WTC11 (cell line): ENCODE results near the gene TLE4.

Experiments used
- ATF2 ChIP-seq: sonication (generic); formaldehyde crosslinking; IDR thresholded peaks from 2 replicates; pipeline ENCODE4 v1.8.1; 2022; ENCODE audit warnings: low read depth, missing genetic modification reagents, borderline replicate concordance
- ATF6 ChIP-seq: sonication (generic); formaldehyde crosslinking; IDR thresholded peaks from 2 replicates; pipeline ENCODE4 v1.8.1; 2023; ENCODE audit warnings: mild to moderate bottlenecking, missing genetic modification reagents
- CBFB ChIP-seq: sonication (generic); formaldehyde crosslinking; IDR thresholded peaks from 2 replicates; pipeline ENCODE4 v1.8.1; 2022; ENCODE audit warnings: mild to moderate bottlenecking, low read depth, missing genetic modification reagents
- CTCF ChIP-seq: fragments of 200-600 bp; IDR thresholded peaks from 2 replicates; pipeline ENCODE4 v1.8.0; 2022; ENCODE audit warnings: antibody characterized with exemption
- E2F4 ChIP-seq: sonication (generic); formaldehyde crosslinking; IDR thresholded peaks from 2 replicates; pipeline ENCODE4 v1.8.1; 2022; ENCODE audit warnings: low read depth, mild to moderate bottlenecking, moderate library complexity, missing genetic modification reagents, borderline replicate concordance
- FOXP1 ChIP-seq: sonication (generic); formaldehyde crosslinking; IDR thresholded peaks from 2 replicates; pipeline ENCODE4 v1.8.0; 2022; ENCODE audit warnings: missing genetic modification reagents, mild to moderate bottlenecking, moderate library complexity, borderline replicate concordance
- JUN ChIP-seq: sonication (generic); formaldehyde crosslinking; IDR thresholded peaks from 2 replicates; pipeline ENCODE4 v1.8.0; 2023; ENCODE audit warnings: mild to moderate bottlenecking, missing genetic modification reagents
- KAT7 ChIP-seq: sonication (generic); formaldehyde crosslinking; IDR thresholded peaks from 2 replicates; pipeline ENCODE4 v1.8.1; 2023; ENCODE audit warnings: missing genetic modification reagents, mild to moderate bottlenecking, borderline replicate concordance
- MLX ChIP-seq: sonication (generic); formaldehyde crosslinking; IDR thresholded peaks from 2 replicates; pipeline ENCODE4 v1.8.1; 2023; ENCODE audit warnings: mild to moderate bottlenecking, missing genetic modification reagents, moderate library complexity
- NFYB ChIP-seq: sonication (generic); formaldehyde crosslinking; conservative IDR thresholded peaks from 2 replicates; pipeline ENCODE4 v1.8.0; 2022; ENCODE audit warnings: low read depth, missing genetic modification reagents
- ZBTB43 ChIP-seq: sonication (generic); formaldehyde crosslinking; IDR thresholded peaks from 2 replicates; pipeline ENCODE4 v1.8.1; 2023; ENCODE audit warnings: mild to moderate bottlenecking, missing genetic modification reagents
- ZNF121 ChIP-seq: sonication (generic); formaldehyde crosslinking; IDR thresholded peaks from 2 replicates; pipeline ENCODE4 v1.8.0; 2023; ENCODE audit warnings: missing genetic modification reagents
- ZNF416 ChIP-seq: fragments of 250-450 bp; sonication (Bioruptor Pico); IDR thresholded peaks from 2 replicates; pipeline ENCODE4 v1.9.0; 2021; ENCODE audit warnings: mild to moderate bottlenecking, inconsistent platforms
- ZNF671 ChIP-seq: fragments of 250-450 bp; sonication (Bioruptor Pico); IDR thresholded peaks from 2 replicates; pipeline ENCODE4 v1.8.0; 2021; ENCODE audit warnings: mild to moderate bottlenecking

GRCh38 chr9:79616971-79617370 lies 45.2 kb downstream of the TLE4 start:
- TF ChIP-seq ZNF121 (CRISPR knock-in tag): no peak
- no peak for TF ChIP-seq ZNF416 (CRISPR knock-in tag)
- TF ChIP-seq MLX (CRISPR knock-in tag): no peak
- no peak for TF ChIP-seq KAT7 (CRISPR knock-in tag)
- TF ChIP-seq ATF2 (CRISPR knock-in tag): no peak
- no peak for TF ChIP-seq ATF6 (CRISPR knock-in tag)
- no peak for TF ChIP-seq FOXP1 (CRISPR knock-in tag)
- TF ChIP-seq ZBTB43 (CRISPR knock-in tag): no peak
- no peak for TF ChIP-seq CBFB (CRISPR knock-in tag)
- TF ChIP-seq JUN (CRISPR knock-in tag): no peak
- TF ChIP-seq E2F4 (CRISPR knock-in tag): no peak
- no peak for TF ChIP-seq CTCF
- no peak for TF ChIP-seq NFYB
- no peak for TF ChIP-seq ZNF671 (CRISPR knock-in tag)
